NCI-H345 (cell line): Measurements from ENCODE around the gene KDM4B.

Experiments
- DNase-seq: peaks from one replicate; lab custom pipeline; 2025; lab: John Stamatoyannopoulos, UW

Gene KDM4B

GRCh38 chr19:5050067-5050656 is 81.2 kb downstream of the KDM4B start:
- DNase-seq: no peak

GRCh38 chr19:5050905-5051304 is 82.0 kb downstream of the KDM4B start:
- no peak for DNase-seq

DNA sequence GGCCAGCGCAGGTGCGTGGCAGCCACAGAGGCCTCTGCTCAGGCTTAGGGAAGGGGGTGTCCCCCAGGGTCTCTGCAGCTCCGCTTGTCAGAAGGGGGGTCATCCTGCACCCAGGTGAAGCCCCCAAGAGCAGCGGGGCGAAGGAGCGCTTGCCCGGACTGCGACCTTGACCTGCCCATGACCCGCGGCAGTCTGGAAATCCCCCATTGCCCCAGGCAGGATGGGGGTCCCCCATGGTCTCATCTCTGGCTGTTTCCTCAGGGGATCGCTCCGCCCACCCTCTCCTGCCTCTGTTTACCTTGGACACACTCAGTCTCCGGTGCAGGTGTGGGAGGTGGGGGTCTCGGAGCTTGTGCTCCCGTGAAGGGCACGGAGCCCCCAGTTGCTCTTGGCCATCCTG is 82.7 kb downstream of the KDM4B start:
- no peak for DNase-seq

- DNase-seq: no peak
These were observed 83.6 kb downstream of the KDM4B start for GRCh38 chr19:5052515-5052914.

DNA sequence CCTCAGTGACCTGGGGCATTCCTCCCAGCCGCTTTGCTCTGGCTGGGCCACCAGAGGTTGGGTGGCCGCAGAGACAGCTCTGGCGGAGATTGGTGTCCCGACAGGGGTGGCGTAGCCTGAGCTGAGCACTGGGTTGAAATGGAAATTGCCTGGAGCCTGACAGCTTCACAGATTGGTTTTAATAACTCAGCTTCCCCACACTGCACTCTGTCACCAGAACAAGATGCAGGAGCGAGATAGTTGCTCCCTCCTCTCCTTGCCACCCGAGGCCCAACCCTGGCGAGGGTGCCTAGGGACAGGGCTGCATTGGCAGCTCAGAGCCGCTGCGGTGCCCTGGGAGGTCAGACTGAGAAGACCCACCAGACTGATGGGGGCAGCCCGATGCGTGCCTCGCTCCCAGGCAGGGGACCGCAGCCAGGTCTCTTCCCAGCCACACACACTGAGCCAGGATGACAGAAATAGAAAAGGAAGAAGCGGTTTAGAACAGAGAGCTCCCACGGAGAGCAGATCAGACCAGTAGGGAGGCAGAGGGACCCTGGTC is 84.1 kb downstream of the KDM4B start:
- DNase-seq: no peak

DNA sequence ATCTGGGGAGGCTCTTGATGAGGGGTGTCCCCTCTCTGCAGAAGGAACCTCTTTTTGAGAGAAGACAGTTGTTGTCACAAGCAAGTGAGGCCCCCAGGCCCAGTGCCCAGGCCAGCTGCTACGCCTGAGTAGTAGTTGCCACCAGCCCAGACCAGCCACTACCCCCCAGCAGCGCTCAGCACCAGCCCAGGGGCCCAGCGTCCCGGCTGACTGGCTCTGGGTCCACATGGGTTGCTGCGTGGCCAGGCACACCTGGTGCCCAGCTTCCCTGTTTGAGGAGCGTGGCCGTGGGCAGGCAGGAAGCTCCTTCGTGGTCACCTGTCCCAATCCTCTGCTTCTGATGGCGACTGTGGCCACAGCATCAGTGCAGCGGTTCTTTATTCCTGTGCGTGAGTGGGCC is 84.7 kb downstream of the KDM4B start:
- DNase-seq: no peak

GRCh38 chr19:5054551-5055456 is 85.9 kb downstream of the KDM4B start:
- no peak for DNase-seq

GRCh38 chr19:5055457-5055776 is 86.5 kb downstream of the KDM4B start:
- DNase-seq: no peak

DNA sequence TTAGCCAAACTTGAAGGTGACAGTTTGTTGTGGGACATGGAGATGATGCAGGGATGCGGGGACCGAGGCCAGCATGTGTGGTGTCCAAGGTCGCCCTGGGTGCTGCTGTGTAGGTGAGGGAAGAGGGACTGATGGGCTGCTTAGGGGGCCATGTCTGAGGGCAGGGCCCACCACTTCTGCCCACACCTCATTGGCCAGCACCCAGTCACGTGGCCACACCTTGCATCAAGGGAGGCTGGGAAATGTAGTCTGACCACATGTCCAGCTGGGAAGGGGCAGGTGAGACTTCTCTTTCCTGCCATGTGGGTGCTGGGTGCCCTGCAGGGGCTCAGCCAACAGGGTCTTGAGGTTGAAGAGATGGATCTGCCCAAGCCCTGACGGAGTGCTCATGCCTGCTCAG is 88.9 kb downstream of the KDM4B start:
- no peak for DNase-seq

GRCh38 chr19:5058521-5059212 is 89.8 kb downstream of the KDM4B start:
- no peak for DNase-seq

- DNase-seq: no peak
These were observed 90.3 kb downstream of the KDM4B start for GRCh38 chr19:5059213-5059574.

- no peak for DNase-seq
These were observed 90.9 kb downstream of the KDM4B start for GRCh38 chr19:5059793-5060192.

DNA sequence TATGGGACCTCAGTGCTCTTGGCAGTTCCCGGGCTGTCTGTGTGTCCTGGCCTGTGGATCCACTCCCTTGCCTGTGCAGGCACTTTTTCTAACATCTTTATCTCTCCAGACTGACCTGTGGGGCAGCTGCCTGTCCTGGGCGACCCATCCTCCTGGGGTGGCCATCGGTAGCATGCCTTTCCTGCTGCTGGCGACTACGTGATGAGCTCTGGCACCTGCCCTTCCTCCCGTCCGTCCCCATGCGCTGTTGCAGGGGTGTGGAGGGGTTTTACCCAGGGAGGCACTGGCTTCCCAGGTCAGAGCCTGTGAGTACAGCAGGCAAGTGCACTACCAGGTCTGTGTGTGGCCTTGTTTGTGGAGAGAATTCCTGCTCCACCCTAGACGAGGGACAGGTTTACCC is 93.3 kb downstream of the KDM4B start:
- DNase-seq: no peak

DNA sequence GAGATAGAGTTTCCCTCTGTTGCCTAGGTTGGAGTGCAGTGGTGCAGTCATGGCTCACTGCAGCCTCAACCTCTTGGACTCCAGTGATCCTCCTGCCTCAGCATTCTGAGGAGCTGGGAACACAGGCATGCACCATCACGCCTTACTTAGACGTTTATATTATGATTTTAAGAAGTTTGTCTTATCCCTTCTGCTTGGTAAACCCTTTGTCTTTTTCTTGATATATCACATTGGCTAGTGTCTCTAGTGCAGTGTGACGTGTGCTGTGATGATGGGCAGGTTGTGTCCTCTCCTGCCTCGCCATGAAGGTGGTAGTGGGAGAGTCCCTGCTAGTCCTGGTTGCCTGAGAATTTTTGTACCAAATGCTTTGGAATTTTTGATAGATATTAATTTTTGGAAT is 93.9 kb downstream of the KDM4B start:
- DNase-seq: no peak

DNA sequence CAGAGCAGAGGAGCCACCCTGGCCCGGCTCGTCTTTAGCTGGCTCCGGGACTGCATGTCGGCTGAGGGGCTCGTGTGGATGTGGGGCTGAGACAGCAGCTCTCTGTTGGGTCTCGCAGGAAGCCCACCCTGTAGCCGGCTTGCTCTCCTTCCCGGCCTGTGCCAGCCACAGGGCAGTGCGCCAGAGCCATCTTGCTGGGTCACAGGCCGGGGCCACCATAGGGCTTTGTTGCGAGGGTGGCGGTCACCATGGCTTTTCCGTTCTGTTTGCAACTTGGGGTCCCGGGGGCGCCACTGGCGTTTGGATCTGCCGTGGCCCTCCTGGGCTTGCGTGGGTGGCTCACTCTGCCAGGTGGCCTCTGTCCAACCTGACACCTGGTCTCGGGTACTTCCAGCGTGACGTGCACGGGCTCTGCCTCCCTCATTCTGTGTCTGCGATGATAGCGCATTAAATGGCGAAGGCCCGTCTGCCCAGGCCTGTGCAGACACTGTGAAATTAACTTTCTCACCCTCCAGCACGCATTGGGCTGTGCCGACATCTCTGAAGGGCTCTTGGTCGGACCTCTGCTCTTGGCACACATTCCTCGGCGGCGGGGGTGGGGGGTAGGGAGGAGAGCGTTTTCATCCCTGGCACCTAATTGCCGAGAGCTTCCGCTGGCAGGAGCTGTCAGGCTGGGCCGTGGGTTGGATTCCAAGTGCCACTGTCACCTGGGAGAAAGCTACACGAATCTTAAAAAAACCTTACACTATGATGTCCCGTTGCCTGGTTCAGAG is 95.1 kb downstream of the KDM4B start:
- no peak for DNase-seq

DNA sequence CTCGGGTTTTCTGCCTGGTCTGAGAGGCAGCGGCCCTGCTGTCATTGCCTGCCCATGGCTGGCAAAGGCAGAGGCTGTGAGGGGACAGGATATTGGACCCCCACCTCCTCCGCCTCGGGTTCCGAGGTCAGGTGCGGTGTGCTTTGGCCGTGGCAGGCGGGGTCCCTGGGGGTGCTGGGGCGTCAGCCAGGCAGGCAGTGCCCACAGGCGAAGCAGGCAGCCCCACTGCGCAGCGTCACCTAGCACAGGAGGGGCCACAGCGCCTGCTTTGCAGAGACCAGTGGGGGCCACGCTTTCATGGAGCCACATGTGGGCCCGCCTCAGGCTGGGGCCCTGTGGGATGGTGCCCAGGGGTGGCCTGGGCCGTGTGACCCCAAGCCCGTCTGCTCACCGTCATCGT is 96.0 kb downstream of the KDM4B start:
- no peak for DNase-seq

DNA sequence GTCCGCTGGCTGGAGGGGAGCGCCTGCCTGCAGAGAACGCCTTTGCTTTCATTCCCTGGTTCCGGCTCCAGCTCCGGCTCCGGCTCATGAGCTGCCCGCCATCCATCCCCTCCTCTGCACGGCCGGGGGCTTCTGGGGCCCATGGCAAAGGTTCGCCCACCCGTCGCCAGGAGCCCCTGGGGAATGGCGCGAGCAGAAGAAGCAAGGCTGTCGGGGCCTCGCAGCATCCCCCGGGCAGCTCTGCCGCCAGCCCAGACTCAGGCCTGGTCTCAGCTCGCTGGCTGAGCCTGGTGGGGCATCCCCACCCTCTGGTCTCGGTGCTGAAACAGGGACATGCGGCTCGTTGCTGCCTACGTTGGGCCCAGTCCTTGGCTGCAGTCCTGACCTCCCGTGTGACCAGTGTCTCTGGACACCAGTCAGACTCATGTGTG is 96.8 kb downstream of the KDM4B start:
- DNase-seq: no peak

GRCh38 chr19:5066768-5067167 is 97.9 kb downstream of the KDM4B start:
- DNase-seq: no peak

- no peak for DNase-seq
These were observed 98.8 kb downstream of the KDM4B start for GRCh38 chr19:5067678-5068077.

- DNase-seq: no peak
These were observed 99.5 kb downstream of the KDM4B start for GRCh38 chr19:5068233-5069072.

GRCh38 chr19:5070331-5070730 is 101.4 kb downstream of the KDM4B start:
- no peak for DNase-seq
